DMS114 treated with DMSO at 0.1 percent for 48 hours (cell line): ENCODE measurements around the gene GSN.

ENCODE experiments used
- DNase-seq: peaks from one replicate; lab custom pipeline; 2025; ENCODE audit not compliant: unreplicated experiment; lab: John Stamatoyannopoulos, UW

Gene GSN

DNA sequence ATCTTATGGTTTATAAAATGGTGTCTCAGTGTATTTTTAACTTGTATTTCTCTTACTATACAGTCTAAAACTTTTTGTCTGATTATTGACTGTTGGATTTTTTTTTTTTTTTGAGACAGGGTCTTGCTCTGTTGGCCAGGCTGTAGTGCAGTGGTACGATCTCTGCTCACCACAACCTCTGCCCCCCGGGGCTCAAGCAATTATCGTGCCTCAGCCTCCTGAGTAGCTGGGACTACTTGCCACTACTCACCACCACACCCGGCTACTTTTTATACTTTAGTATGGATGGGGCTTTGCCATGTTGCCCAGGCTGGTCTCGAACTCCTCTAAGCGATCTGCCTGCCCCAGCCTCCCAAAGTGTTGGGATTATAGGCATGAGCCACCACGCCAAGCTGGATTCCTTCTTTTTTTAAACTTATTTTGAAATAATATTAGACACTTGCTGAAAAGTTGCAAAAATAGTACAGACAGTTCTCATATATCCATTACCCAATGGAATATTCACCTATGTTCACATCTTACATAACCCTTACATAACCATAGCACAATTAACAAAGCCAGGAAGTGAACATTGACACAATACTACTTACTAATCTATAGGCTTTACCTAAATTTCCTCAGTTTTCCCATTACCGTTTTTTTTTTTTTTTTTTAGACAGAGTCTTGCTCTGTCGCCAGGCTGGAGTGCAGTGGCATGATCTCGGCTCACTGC is 54.9 kb downstream of the GSN start:
- DNase-seq, result no peak

DNA sequence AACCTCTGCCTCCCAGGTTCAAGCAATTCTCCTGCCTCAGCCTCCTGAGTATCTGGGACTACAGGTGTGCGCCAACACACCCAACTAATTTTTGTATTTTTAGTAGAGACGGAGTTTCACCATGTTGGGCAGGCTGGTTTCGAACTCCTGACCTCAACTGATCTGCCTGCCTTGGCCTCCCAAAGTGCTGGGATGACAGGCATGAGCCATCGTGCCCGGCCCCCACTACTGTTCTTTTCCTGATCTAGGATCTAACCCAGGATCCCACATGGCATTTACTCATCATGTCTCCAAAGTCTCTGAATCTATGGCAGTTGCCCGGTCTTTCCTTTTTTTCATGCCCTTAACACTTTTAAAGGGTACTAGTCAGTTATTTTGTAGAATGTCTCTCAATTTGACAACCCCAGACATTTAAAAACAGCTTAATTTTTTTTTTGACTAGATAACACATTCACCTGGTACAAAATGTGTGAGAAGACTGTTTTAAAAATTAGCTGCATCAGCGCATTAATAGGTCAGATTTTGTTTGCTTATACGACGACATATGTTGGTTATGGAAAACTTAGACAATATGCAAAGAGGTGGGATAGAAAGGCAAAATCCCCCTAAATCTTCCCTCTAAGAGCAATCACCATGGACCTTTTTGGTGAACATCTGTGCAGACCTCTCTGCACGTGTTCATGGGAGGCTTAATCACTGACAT is 55.6 kb downstream of the GSN start:
- DNase-seq, result no peak

GRCh38 chr9:121324316-121324715 is 56.4 kb downstream of the GSN start:
- no peak for DNase-seq

DNA sequence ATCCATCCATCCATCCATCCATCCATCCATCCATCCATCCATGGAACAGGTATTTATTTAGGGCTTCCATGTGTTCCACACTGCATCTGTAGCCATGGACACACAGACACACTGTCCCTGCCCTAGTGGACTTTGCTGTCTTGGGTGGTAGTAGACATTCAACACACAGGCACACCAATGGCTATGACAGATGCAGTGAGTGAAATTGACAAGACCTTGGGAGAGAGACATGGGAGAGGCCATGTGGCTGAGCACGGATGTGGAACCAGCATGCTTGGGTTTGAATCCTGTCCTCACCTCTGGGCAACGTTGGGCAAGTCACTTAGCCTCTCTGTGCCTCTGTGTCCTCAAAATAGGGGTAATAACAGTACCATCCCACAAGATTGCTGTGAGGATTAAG is 56.8 kb downstream of the GSN start:
- DNase-seq, result no peak

GRCh38 chr9:121325387-121325786 is 57.4 kb downstream of the GSN start:
- no peak for DNase-seq

DNA sequence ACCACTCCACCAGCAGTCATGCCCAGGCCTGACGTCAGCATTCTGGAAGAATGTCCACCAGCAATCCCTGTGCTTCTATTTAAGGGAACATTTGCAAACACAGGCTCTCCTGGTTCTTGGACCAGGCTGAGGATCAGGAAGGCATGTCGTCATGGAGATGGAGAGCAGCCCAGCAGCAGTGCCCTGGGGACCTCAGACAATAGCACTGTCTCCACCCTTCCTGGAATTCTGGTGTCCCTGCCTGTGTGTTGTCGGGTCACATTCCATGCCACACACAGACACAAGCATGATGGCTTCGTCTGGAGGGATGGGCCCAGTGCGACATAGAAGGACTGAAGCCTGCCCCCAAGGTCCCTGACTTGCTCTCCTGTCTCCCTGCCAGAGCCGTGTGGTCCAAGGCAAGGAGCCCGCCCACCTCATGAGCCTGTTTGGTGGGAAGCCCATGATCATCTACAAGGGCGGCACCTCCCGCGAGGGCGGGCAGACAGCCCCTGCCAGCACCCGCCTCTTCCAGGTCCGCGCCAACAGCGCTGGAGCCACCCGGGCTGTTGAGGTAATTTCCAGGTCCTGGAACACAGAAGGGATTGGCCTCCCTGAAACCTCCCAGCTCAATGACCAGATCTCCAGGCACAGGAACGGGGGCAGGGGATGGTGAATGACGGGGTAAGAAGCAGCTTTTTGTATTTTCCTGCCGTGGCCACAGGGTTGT is 58.3 kb downstream of the GSN start:
- DNase-seq, result no peak

DNA sequence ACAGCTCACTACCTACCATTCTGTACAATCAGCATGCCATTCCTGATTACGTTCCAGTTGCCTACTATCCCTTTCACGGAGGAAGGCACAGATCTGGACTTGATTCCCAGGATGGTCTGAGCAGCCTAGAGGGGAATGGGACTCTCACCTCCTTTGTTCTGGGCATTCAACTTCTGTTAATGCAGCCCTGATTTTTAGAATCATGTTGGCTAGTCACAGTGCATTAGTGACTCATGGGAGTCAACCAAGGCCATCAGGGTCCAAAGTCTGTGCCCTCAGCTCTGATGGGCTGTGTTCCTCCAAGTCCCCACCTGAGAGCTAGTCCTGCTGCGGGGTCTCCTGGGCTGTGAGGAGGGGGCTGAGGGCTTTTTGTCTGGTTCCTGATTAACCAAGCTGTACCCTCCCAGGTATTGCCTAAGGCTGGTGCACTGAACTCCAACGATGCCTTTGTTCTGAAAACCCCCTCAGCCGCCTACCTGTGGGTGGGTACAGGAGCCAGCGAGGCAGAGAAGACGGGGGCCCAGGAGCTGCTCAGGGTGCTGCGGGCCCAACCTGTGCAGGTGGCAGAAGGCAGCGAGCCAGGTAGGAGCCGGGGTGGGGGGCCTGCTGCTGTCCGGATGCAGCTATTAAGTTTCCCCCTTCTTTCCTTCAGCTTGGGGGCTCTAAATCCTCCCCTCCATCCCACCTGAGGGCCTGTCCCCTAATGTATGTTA is 59.1 kb downstream of the GSN start:
- DNase-seq, result no peak

DNA sequence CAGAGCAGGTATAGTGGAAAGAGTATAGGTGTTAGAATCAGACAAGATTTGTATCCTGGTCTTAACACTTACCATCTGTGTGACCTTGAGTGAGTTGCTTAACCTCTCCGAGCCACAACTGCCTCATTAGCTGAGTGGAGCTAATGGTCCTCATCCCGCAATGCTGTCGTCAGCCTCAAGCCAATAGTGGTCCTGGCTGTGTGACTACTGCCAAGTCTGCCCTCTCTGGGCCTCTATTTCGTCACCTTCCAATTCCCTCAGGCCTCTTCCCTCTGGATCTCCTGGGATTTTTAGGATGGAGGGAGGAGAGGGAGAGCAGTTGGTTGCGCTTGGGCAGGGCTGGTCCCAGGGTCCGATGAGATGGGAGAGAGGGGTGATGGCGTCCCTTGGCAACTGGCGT is 60.5 kb downstream of the GSN start:
- no peak for DNase-seq

DNA sequence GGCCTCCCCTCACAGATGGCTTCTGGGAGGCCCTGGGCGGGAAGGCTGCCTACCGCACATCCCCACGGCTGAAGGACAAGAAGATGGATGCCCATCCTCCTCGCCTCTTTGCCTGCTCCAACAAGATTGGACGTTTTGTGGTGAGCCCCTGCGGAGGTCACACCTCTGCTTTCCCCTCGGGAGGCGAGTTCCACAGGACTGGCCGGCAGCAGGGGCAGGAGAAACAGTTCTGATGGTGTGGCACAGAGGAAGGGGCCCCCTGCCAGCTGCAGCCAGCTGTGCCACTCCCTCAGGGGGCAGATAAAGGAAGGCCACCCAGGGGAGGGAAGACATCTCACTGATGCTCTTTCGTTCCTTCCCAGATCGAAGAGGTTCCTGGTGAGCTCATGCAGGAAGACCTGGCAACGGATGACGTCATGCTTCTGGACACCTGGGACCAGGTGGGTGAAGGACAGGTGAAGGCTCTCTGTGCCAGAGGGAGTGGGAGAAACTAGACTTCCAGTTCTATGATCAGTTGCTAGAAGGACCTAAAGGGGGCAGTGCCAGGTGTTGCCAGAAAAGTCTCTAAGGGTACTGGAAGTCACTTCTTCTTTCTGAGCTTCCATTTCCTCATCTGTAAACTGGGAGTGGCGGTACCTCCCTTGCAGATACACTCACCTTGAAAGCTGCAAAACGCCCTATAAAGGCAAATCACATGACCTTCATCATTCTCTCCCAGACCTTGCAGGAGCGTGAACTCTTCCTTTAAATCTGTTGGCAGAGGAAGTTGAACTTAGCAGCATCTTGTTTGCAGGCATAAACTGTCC is 61.1 kb downstream of the GSN start:
- no peak for DNase-seq

DNA sequence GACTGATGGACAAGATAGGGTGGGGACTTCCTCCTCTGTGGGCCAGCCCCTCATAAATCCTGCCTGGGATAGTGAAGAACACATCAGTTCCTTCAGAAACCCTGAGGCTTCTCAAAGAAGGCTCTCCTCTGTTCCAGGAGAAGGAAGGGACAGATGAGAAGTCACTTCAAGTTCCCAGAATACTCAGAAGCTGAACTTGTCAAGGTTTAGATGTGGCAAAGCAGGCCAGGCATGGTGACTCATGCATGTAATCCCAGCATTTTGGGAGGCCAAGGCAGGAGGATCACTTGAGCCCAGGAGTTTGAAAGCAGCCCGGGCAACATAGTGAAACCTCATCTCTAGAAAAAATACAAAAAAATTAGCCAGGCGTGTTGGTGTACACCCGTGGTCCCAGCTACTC is 63.6 kb downstream of the GSN start:
- DNase-seq, result no peak

DNA sequence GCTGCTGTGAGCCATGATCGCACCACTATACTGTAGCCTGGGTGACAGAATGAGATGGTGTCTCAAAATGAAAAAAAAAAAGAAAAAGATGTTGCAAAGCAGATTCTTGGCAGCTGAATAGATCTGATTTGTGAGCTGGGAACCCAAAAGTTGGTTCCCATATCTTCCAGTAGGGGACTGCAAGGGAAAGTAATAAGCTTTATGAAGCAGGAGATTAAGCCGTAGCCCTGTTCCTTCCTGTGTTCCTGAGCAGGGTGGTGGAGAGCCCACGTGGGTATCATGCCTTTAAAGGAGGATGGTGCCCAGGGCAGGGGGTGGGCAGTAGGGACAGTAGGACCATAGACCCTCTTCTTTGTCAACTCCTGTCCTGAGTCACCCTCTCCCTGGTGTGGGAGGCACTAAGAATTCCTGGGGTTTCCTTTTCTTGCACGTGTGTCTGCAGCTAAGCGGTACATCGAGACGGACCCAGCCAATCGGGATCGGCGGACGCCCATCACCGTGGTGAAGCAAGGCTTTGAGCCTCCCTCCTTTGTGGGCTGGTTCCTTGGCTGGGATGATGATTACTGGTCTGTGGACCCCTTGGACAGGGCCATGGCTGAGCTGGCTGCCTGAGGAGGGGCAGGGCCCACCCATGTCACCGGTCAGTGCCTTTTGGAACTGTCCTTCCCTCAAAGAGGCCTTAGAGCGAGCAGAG is 64.2 kb downstream of the GSN start:
- DNase-seq, result no peak

DNA sequence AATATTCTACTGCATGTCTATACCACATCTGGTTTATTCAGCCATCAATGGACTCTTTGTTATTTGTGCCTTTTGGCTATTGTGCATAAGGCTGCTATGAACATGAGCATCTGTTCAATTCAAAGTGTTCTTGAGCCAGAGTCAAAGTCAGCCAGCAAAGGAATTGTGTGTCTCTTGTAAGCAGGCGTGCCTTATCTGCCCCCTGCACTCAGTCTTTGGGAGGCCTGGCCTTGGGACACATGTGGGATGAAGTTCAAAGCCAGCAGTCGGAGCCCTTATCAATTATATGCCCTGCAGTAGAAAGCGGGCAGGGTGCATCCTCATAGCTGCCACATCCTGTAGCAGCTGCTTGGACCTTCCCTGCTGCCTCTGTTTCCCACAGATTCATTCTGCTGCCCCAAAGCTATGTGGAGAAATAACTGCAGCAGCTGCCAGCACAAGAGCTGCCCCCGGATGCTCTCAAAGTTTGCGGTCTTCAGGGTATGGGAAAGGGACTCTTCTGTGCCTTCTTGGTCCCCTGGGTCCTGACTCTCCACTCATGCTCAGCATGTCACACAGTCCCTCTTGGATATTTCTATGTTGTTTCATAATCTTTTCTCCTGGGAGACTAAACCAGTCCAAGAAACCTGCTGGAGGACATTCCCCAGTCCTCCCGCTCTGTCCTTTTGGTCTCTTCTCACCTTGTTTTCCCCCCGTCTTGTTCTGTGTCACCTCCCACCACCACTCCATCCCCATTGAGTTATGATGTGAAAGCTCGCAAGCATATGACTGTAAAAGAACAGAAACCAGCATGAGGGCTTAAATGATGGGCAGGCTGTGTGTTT is 66.2 kb downstream of the GSN start:
- no peak for DNase-seq

DNA sequence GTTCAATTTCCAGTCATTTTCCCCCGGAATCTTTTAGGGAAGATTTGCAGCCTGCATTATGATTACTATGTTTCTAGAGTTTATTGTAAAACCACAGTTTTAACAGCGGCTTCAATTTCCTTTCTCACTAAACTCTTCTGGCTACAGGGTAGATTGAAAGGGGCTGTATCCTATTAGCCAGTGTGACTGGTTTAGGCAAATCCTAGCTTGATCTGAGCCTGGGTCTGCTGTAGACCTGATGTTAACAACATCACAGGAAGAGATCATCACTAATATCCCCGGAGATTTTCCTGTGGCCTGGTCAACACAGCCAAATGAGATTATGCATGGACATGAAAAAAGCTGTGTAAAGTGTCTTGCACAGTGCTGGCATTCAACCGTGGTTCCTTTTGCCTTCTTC is 68.7 kb downstream of the GSN start:
- DNase-seq, result no peak

DNA sequence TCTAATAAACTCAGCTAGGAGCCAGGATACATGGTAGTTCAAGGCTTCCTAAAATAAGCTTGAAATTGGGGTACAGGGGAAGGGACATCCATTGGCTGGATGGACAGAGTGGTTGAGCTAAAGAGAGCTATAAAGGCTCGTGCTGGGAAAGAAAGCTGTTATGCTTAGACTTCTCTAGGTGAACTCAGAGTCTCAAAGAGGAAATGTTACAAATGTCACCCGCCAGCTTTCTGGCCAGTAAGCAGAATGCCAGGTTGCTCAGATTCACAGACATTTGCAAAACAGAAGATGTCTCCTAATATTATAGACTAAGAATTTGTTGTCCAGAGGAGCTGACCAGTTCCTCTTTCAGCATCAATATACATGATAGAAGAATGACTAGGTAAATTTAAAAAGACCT is 71.5 kb downstream of the GSN start:
- DNase-seq, result no peak

DNA sequence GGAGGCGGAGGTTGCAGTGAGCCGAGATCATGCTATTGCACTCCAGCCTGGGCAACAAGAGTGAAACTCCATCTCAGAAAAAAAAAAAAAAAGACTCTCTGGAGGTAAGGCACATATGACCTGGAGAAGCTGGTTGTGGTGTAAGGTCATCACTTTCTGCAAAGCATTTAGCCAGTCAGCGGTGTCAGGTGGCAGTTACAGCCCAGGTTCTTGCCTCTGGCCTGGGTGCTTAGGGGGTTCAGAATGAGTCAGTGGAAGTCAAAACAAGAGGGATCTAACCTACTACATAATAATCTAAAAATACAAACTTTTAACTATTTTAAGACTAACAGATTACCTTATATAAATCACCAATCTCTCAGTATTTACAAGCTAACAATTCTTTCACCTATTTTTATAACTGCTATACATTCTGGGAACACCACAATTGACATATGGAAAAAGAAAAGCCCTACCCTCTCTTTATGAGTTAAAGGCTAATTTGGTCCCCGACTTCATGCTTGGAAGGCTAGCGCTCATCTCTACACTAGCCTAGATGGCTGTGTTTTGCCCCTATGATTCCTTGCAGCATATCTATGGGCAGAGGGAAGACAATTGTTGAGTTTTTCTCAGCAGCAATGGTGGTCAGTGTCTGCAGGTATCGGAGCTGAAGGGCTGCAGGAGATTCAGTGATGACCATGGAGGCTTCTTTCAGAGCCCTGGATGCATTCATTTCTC is 72.9 kb downstream of the GSN start:
- no peak for DNase-seq

GRCh38 chr9:121344184-121344583 is 76.2 kb downstream of the GSN start:
- DNase-seq, result no peak

GRCh38 chr9:121345070-121345469 is 77.1 kb downstream of the GSN start:
- DNase-seq, result no peak

DNA sequence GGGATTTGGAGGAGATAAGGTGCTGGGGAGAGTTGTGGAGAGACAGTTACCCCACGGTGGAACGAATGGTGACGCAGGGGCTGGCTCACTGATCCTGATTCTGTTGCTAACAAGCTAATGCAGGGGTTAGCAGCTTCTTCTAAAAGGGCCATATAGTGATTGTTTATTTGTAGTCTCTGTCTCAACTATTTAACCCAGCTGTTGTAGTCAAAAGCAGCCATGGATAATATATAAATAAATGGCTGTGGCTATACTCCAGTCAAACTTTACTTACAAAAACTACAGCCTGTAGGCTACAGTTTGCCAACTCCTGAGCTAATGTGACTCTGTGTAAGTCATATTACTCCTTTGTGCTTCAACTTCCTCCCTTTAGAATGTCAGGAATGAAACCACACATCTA is 80.3 kb downstream of the GSN start:
- DNase-seq, result no peak

DNA sequence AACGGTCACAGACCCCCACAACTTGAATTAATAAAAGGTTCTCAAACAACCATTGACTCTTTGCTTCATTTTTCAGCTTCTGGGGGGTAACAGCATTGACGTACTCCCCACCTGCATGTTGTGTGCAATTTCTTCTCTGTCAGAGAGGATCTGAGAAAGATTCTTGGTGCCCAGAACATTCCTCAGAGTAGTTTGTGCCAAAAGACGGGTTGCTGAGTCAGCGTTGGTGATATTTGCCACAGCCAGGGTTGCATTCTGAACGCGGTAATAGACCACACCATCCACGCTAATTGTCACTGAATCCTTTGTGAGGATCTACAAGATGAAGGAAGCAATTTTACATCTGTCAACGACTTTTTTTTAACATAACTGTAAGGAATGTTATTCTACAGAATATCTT is 81.0 kb downstream of the GSN start:
- no peak for DNase-seq
